Thyroid gland (tissue), 4 donors: Measurements from ENCODE around the gene FAM120B.

Experiments
- CTCF ChIP-seq, 6 experiments: fragments of 200-600 bp in 3 of 6; fragments of 450-650 bp in 3 of 6; sonication (generic) in 3 of 6; IDR thresholded peaks; one replicate each; pipeline ENCODE4 v1.5.1; 2016 to 2019; ENCODE audit warnings: antibody characterized with exemption in 6 of 6, mild to moderate bottlenecking in 2 of 6, inconsistent platforms in 1 of 6, moderate library complexity in 1 of 6
- POLR2A ChIP-seq, 2 donors: fragments of 450-650 bp; IDR thresholded peaks; one replicate each; pipeline ENCODE4 v1.6.1; 2017; ENCODE audit warnings: antibody characterized with exemption in 2 of 2, mild to moderate bottlenecking in 2 of 2, moderate library complexity in 1 of 2

DNA sequence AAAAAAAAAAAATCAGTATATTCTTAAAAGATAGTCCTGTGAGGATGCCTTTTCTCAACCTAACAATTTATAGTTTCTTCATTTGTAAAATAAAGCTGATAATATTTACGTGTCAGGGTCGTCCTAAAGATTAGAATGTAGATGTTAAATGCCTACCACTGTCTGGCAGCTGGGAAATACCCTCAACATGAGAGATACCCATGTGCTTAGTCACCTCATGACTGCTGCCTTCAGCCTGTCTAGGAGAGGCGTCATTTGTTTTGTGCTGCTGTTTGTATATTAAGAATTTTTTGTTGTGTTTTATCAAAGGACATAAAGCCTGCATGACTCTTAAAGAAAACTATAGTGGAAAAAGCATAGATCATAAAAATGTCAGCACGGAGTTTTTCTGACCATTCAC is 9.5 kb downstream of the FAM120B start:
- no peak for TF ChIP-seq CTCF (IDR thresholded peaks at IDR 0.05)
- TF ChIP-seq POLR2A (IDR thresholded peaks at IDR 0.05): no peak
